ENCODE data around the gene IL23A. TPM values are rescaled to one million over a fixed set of nuclear protein-coding genes. Genes with fewer than 3 reads are reported as not detected.

The IL23A gene
- total RNA-seq, 1 experiment from 2014 or later, result 2.0 TPM

DNA sequence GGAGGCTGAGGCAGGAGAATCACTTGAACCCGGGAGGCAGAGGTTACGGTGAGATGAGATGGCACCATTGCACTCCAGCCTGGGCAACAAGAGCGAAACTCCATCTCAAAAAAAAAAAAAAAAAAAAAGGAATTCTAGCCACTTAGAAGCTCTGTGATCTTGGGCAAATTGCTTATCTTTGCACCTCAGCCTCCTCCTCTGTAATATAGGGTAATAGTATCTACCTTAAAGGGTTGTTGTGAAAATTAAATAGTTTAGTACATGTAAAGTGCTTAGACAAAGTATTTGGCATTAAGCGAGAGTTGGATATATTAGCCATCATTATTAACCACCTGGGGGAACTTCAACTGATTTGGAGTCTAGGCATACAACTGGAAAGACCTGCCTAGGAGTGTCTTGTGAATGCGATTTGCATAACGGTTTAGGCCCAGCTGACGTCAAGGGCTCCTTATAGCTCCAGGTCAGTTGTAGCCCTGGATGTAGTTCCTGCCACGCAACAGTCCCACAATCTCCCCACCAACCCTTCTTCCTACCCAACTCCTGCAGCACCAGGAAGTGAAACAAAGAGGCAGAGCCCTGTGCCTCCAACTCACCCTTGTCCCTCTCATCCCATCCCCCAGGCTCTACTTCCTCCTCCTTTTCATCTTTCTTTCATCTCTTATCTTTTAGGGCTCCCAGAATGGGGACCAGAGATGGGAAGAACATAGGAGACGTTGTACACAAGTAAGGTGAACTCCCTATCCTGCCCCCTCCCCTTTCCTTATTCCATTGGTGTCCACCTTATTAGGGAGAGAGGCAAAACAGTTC lies 2.1 kb upstream of the IL23A start:
- Histone ChIP-seq H2AK5ac (ENCODE audit: insufficient read length, low read length) (no peak overlapping the region), H3K79me1 (ENCODE audit: insufficient read depth, low read depth, low read length, poor library complexity, severe bottlenecking) (no peaks in the 10 kb centered on the region), H3K18ac (ENCODE audit: insufficient read length, low read depth, low read length) (no peak overlapping the region), H3K23me2 (ENCODE audit: insufficient read length, low read depth, low read length, poor library complexity, severe bottlenecking) (peaks cover 9% of the 10 kb centered on the region), H2BK12ac (ENCODE audit: insufficient read length, low read depth, low read length) (no peak overlapping the region), H3K4me1 (ENCODE audit: insufficient read depth, low read length) (peaks cover 21% of the 10 kb centered on the region), H3K56ac (ENCODE audit: insufficient read length, low read depth, low read length) (no peak overlapping the region), H3K4ac (ENCODE audit: low read depth, low read length) (no peak overlapping the region), H3K4me2 (ENCODE audit: insufficient read depth, insufficient read length, low read length) (no peak overlapping the region), H4K5ac (ENCODE audit: insufficient read length, low read depth, low read length) (no peak overlapping the region), H4K20me1 (ENCODE audit: control insufficient read depth, insufficient read depth, insufficient read length) (no peaks in the 10 kb centered on the region), H3K79me2 (ENCODE audit: insufficient read depth, low read length) (no peaks in the 10 kb centered on the region), H4K8ac (replicated peaks; ENCODE audit: insufficient read length, low read depth, low read length) (no peak overlapping the region), H3K9ac (ENCODE audit: extremely low read depth, insufficient read length, low read length) (no peak overlapping the region), H3K14ac (ENCODE audit: insufficient read depth, low read length) (no peak overlapping the region), H2BK20ac (ENCODE audit: low read depth, low read length, poor library complexity, severe bottlenecking) (no peak overlapping the region), H2BK5ac (ENCODE audit: insufficient read length, low read length) (no peak overlapping the region), H3K27ac (ENCODE audit: insufficient read length, low read depth, low read length) (no peak overlapping the region), H3K23ac (ENCODE audit: insufficient read length, low read depth, low read length) (no peak overlapping the region), H2AFZ (ENCODE audit: low read length) (no peak overlapping the region), H4K91ac (ENCODE audit: insufficient read length, low read depth, low read length) (no peak overlapping the region), H3K9me3 (ENCODE audit: control insufficient read depth, low read depth, low read length) (no peaks in the 10 kb centered on the region), H2BK15ac (ENCODE audit: low read depth, low read length) (no peak overlapping the region), H2BK120ac (ENCODE audit: low read depth, low read length, poor library complexity, severe bottlenecking) (no peak overlapping the region), H3T11ph (ENCODE audit: low read length) (no peak overlapping the region), H3K27me3 (ENCODE audit: insufficient read depth, low read length) (no peaks in the 10 kb centered on the region)
- no peak for DNase-seq
- TF ChIP-seq, protein P1, sequence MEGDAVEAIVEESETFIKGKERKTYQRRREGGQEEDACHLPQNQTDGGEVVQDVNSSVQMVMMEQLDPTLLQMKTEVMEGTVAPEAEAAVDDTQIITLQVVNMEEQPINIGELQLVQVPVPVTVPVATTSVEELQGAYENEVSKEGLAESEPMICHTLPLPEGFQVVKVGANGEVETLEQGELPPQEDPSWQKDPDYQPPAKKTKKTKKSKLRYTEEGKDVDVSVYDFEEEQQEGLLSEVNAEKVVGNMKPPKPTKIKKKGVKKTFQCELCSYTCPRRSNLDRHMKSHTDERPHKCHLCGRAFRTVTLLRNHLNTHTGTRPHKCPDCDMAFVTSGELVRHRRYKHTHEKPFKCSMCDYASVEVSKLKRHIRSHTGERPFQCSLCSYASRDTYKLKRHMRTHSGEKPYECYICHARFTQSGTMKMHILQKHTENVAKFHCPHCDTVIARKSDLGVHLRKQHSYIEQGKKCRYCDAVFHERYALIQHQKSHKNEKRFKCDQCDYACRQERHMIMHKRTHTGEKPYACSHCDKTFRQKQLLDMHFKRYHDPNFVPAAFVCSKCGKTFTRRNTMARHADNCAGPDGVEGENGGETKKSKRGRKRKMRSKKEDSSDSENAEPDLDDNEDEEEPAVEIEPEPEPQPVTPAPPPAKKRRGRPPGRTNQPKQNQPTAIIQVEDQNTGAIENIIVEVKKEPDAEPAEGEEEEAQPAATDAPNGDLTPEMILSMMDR (conservative IDR thresholded peaks at IDR 0.05), result no peak
- Mint-ChIP-seq H3K36me3 (ENCODE audit: insufficient read depth in 1 of 3, low read depth in 3 of 3) (peaks cover 0 to 5% (median 0%) of the 10 kb centered on the region in 3 experiments; a peak in 2 of 7 replicates), H3K27ac (peak overlapping the region in 2 of 3 experiments; percentile 0 to 15; a peak in 3 of 7 replicates), H3K4me1 (peaks cover 43 to 47% of the 10 kb centered on the region in 2 experiments), H3K4me3 (no peak overlapping the region), H3K27me3 (ENCODE audit: low read depth) (peaks cover 11% of the 10 kb centered on the region), H3K9me3 (no peaks in the 10 kb centered on the region)
- no CpG with 5 or more reads among the region's 9 CpGs for WGBS (ENCODE audit: extremely low coverage, insufficient read length, low lambda C conversion rate)
